Pancreas (tissue), 10 donors: ENCODE data around the gene XYLT1. TPM values are rescaled to one million over a fixed set of nuclear protein-coding genes. Genes with fewer than 3 reads are reported as not detected.
"Not testable (repeated sequence)": the region's sequence is repeated elsewhere in the genome, so short reads cannot be mapped to it uniquely, and the experiment has no call there.

Source experiments
- ATAC-seq, 4 donors: fragments of 200-7000 bp; cut with Tn5 transposase; one replicate each; pipeline versions ENCODE4 v1.8.0 to v1.9.1; 2020; ENCODE audit warnings: mild to moderate bottlenecking in 4 of 4, moderate library complexity in 4 of 4
- DNase-seq, 6 donors: peaks; one replicate each; pipeline ENCODE4 v3.0.0-alpha.2; 2020
- FAIRE-seq: peaks from 2 replicates; lab custom pipeline; 2012; peaks lifted over from hg19 to GRCh38; lab: Jason Lieb, UNC
- H3K27ac ChIP-seq, 4 donors: fragments of 200-600 bp; sonication (generic); 1 replicate in 3 of 4; 2 replicates in 1 of 4; pipeline versions ENCODE4 v1.5.0 to v1.8.0; 2020
- H3K27me3 ChIP-seq, 4 donors: fragments of 200-600 bp; one replicate each; pipeline ENCODE4 v1.8.0; 2021
- H3K36me3 ChIP-seq, 3 donors: fragments of 200-600 bp; sonication (generic) in 1 of 3; one replicate each; pipeline versions ENCODE4 v1.5.0 to v1.8.0; 2020 to 2021
- H3K4me1 ChIP-seq, 3 donors: fragments of 200-600 bp; one replicate each; pipeline ENCODE4 v1.8.0; 2021
- H3K4me3 ChIP-seq, 4 donors: fragments of 200-600 bp; sonication (generic) in 2 of 4; one replicate each; pipeline versions ENCODE4 v1.5.0 to v1.8.0; 2020 to 2021
- H3K9me3 ChIP-seq, 4 donors: fragments of 200-600 bp; one replicate each; pipeline ENCODE4 v1.8.0; 2021
- WGBS, 2 donors: extraction: QIAGEN DNeasy Blood & Tissue Kit; methylation state at CpG; one replicate each; pipeline ENCODE4 v1.1.7; 2013; 5-methylcytosine and 5-hydroxymethylcytosine counted together
- intact Hi-C, 3 donors: fragments of 100-400 bp; cut with DNase I; formaldehyde crosslinking; loops; one replicate each; pipeline versions ENCODE4 v1.11.1 to v1.14.2; 2022
- polyA plus RNA-seq, 2 donors: library from polyadenylated mRNA; stranded (reverse); fragments of 200-250 nt; gene quantifications; one replicate each; pipeline ENCODE4 v1.2.3, GENCODE V29; 2013
- total RNA-seq, 6 donors: library from RNA; stranded (reverse); fragmentation: NEBNext Ultra II Directional in 4 of 6; extraction: Animal tissue kit (Norgen Biotek cat#: 25700) in 4 of 6; gene quantifications; one replicate each; pipeline versions ENCODE4 v1.2.1 to v1.2.4, GENCODE V29; 2021 to 2023
- TF ChIP-seq, protein P1 (sequence below), 4 donors: fragments of 200-600 bp; sonication (generic) in 3 of 4; IDR thresholded peaks; one replicate each; pipeline versions ENCODE4 v1.5.0 to v1.8.0; 2021; ENCODE audit warnings: antibody characterized with exemption in 4 of 4
- donor health status: healthy with polysubstance abuse.
- donor health status: DM: no; HTN: no; CAD: no; lungs with moderate emphysema.
- donor health status: DM: no; HTN: no; CAD: no.
- donor health status: control.
- donor health status: control.
- donor health status: Bipolar disorder and iron deficiency.
- donor health status: DM: yes; HTN: yes; CAD: no.
- donor health status: DM: no; HTN: no; CAD: no.
- donor health status: DM: no; HTN: no; CAD: no.
- donor health status: DM: yes; HTN: yes; CAD: no.

Gene XYLT1
- total and polyA plus RNA-seq, 8 donors: 1.6 to 8.2 (median 4.6) TPM

DNA sequence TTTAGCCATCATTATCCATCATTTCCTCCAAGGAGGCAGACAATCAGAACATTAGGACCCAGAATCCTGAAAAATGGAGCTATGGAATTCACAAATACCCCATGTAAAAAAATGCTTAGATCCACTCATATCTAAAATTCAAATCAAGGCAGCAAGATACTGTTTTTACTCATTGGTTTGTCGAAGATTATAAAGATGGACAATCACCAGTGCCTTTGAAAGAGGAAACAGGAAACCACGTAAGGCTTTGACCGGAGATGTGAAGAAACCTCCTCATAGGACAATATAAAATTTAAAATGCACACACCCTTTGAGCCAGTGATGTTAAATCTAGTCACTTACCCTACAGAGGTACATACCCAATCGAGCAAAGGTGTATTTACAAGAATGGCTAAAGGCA lies 130.0 kb downstream of the XYLT1 start:
- WGBS, 2 donors: 83 to 91% methylated on average over 4 of the region's 4 CpGs
- Histone ChIP-seq H3K36me3 (no peaks in the 10 kb centered on the region), H3K4me1 (no peaks in the 10 kb centered on the region), H3K9me3 (no peaks in the 10 kb centered on the region), H3K27me3 (no peaks in the 10 kb centered on the region), H3K27ac (no peak overlapping the region), H3K4me3 (no peak overlapping the region)
- intact Hi-C loops: no loop called here
- ATAC-seq: no peak
- no peak for FAIRE-seq
- no peak for DNase-seq
- TF ChIP-seq, protein P1, sequence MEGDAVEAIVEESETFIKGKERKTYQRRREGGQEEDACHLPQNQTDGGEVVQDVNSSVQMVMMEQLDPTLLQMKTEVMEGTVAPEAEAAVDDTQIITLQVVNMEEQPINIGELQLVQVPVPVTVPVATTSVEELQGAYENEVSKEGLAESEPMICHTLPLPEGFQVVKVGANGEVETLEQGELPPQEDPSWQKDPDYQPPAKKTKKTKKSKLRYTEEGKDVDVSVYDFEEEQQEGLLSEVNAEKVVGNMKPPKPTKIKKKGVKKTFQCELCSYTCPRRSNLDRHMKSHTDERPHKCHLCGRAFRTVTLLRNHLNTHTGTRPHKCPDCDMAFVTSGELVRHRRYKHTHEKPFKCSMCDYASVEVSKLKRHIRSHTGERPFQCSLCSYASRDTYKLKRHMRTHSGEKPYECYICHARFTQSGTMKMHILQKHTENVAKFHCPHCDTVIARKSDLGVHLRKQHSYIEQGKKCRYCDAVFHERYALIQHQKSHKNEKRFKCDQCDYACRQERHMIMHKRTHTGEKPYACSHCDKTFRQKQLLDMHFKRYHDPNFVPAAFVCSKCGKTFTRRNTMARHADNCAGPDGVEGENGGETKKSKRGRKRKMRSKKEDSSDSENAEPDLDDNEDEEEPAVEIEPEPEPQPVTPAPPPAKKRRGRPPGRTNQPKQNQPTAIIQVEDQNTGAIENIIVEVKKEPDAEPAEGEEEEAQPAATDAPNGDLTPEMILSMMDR (IDR thresholded peaks at IDR 0.05): no peak

DNA sequence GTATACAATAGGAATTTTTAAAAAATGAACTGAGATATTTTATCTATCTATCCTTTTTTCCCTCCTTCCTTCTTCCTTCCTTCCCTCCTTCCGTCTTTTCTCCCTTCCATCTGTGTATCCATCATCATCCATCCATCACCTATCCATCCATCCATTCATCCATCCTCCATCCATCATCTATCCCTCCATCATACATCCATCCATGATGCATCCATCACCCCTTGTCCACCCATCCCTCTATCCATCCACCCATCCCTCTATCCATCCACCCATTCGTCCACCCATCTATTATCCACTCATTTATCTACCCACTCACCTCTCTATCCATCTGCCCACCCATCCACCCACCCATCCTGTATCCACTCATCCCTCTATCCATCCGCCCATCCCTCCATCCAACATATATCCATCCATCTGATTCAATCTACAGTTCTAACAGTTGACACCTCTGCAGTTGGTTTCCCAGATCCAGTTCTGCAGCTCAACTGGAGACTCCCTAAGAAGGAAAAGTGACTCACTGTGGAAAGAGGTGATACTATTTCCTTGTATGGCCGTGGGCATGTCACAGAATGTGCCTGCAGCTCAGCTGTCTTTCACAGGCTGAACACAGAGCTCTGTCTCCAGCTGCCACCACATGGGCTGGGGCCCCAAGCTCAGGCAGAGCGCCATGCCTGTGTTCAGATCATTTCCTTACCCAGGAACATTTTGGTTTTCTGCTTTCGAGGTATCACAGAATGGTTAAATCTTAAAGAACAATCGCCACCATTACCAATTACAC lies 130.8 kb downstream of the XYLT1 start:
- peak in 3 of 4 donors; percentile 36 to 53 (median 39) for ATAC-seq
- WGBS, 2 donors: 66 to 71% methylated on average over 7 of the region's 7 CpGs
- no peaks in the 10 kb centered on the region for H3K9me3 ChIP-seq
- no peak overlapping the region for H3K4me3 ChIP-seq
- no peaks in the 10 kb centered on the region for H3K4me1 ChIP-seq
- no peak for FAIRE-seq
- H3K27me3 ChIP-seq: no peaks in the 10 kb centered on the region
- H3K36me3 ChIP-seq: no peaks in the 10 kb centered on the region
- intact Hi-C loops: no loop called here
- TF ChIP-seq, protein P1 (IDR thresholded peaks at IDR 0.05): no peak
- DNase-seq: no peak
- no peak overlapping the region for H3K27ac ChIP-seq

DNA sequence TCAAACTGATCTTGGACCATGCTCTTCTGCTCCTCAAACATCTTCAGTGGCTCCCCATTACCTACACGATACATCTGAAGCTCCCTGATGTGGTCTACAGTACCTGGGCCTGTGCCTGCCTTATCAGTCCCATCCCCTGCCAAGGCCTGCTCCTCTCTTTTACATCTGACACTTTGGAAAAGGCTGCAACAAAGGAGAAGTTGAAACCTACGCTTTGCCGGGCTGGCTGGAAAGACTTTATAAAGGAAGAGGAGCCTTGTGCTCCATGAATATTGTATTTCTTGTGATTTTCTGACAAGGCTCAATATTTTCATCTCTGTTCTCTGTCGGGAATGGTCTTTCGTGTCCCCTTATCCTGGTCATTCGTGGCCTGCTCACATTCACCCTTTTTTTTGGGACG lies 132.5 kb downstream of the XYLT1 start:
- no peaks in the 10 kb centered on the region for H3K36me3 ChIP-seq
- no peaks in the 10 kb centered on the region for H3K4me1 ChIP-seq
- no peak overlapping the region for H3K4me3 ChIP-seq
- H3K9me3 ChIP-seq: no peaks in the 10 kb centered on the region
- FAIRE-seq (no peak), ATAC-seq (no peak), DNase-seq (no peak)
- H3K27me3 ChIP-seq: no peaks in the 10 kb centered on the region
- no peak overlapping the region for H3K27ac ChIP-seq
- intact Hi-C loops: no loop called here
- TF ChIP-seq, protein P1 (IDR thresholded peaks at IDR 0.05): no peak
- 95 to 96% methylated on average over 7 of the region's 7 CpGs for WGBS, 2 donors

DNA sequence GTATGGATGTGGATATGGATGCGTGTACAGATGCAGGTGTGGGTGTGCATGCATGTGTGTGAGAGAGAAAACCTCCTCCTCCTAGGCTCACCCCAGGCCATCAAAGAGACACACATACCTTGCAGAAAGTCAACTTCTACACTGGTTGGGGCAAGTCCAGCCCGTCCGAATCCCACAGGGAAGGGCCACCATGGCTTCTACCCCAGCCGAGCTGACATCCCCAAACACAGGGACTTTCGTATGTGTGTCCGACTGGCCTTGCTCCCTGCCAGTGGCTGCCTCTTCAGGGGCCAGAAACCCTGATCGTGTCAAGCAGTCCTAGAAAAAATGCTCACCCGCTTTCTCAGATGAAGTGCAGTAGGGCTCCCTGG lies 134.2 kb downstream of the XYLT1 start:
- Histone ChIP-seq H3K36me3 (no peaks in the 10 kb centered on the region), H3K4me3 (no peak overlapping the region), H3K9me3 (no peaks in the 10 kb centered on the region), H3K27ac (no peak overlapping the region), H3K4me1 (no peaks in the 10 kb centered on the region), H3K27me3 (no peaks in the 10 kb centered on the region)
- FAIRE-seq (no peak), DNase-seq (no peak), ATAC-seq (no peak)
- intact Hi-C loops: no loop called here
- WGBS, 2 donors: 91 to 93% methylated on average over 8 of the region's 8 CpGs
- TF ChIP-seq, protein P1 (IDR thresholded peaks at IDR 0.05): no peak

DNA sequence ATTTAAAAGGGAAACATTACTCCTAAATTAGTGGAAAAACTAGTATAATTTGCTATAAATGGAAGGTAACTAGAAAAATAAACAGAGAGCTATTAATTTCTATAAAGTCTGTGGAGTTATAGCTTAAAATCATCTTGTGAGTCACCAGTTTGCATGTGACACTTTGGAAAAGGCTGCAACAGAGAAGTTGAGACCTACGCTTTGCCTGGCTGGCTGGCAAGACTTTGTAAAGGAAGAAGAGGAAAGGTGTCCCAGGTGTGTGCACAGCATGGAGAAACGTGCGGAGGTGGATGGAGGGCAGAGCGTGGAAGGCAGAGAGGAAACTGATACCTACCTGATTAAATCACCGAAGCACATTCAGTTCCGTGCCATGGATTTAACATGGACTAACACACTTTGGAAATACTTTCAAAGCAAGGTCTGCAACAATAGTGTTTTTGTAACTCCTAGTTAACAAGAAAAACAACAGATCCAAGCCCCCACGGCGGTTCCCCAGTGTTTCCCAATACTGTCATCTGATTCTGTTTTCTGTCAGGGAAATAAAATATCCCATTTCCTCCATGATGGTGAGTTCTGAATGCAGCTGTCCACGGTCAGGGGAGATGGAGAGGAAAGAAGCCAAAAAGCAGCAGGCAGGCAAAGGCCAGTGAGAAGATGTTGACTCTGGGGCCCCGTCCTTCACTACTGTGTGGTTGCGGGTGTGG lies 134.8 kb downstream of the XYLT1 start:
- WGBS, 2 donors: 62 to 64% methylated on average over 11 of the region's 11 CpGs
- TF ChIP-seq, protein P1 (IDR thresholded peaks at IDR 0.05): no peak
- Histone ChIP-seq H3K4me1 (no peaks in the 10 kb centered on the region), H3K27me3 (no peaks in the 10 kb centered on the region), H3K4me3 (no peak overlapping the region), H3K36me3 (no peaks in the 10 kb centered on the region), H3K27ac (peak overlapping the region in 1 of 4 donors; percentile 7), H3K9me3 (no peaks in the 10 kb centered on the region)
- intact Hi-C loops: no loop called here
- DNase-seq: no peak
- ATAC-seq: peak in 1 of 4 donors; percentile 42
- FAIRE-seq: no peak

DNA sequence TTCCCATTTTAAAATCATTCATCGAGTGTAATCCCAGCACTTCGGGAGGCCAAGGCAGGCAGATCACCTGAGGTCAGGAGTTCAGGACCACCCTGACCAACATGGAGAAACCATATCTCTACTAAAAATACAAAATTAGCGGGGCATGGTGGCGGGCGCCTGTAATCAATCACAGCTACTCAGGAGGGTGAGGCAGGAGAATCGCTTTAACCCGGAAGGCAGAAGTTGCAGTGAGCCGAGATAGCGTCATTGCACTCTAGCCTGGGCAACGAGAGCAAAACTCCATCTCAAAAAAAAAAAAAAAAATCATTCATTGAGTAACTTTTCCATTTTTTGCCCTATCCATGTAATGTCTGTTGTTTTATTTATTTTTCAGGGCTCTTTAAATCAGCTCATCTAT lies 135.4 kb downstream of the XYLT1 start:
- FAIRE-seq, DNase-seq, H3K36me3 ChIP-seq, H3K4me1 ChIP-seq, H3K27me3 ChIP-seq, H3K27ac ChIP-seq, ATAC-seq, intact Hi-C loops, H3K9me3 ChIP-seq, H3K4me3 ChIP-seq: not testable (repeated sequence)
- WGBS, 2 donors: 86 to 89% methylated on average over 10 of the region's 10 CpGs
